ENCODE data around the gene ILDR2.

ILDR2 gene

GRCh38 chr1:166948856-166949350 is 26.4 kb downstream of the ILDR2 start:
- no peak for DNase-seq (ENCODE audit: low read depth)
- H3K4me3 ChIP-seq (ENCODE audit: low read depth, low read length): no peak overlapping the region
- no peak for TF ChIP-seq CTCF (IDR thresholded peaks at IDR 0.05; ENCODE audit: insufficient read depth, low read depth, low read length, missing control alignments)

- H3K4me3 ChIP-seq (ENCODE audit: low read depth, low read length): no peak overlapping the region
- DNase-seq (ENCODE audit: low read depth): peak; percentile 4
- no peak for TF ChIP-seq CTCF (IDR thresholded peaks at IDR 0.05; ENCODE audit: insufficient read depth, low read depth, low read length, missing control alignments)
Observed at GRCh38 chr1:166947398-166948043, 27.8 kb downstream of the ILDR2 start.

GRCh38 chr1:166944186-166944967 is 31.0 kb downstream of the ILDR2 start:
- peak; percentile 6 for DNase-seq (ENCODE audit: low read depth)
- no peak for TF ChIP-seq CTCF (IDR thresholded peaks at IDR 0.05; ENCODE audit: insufficient read depth, low read depth, low read length, missing control alignments)
- H3K4me3 ChIP-seq (ENCODE audit: low read depth, low read length): no peak overlapping the region

DNA sequence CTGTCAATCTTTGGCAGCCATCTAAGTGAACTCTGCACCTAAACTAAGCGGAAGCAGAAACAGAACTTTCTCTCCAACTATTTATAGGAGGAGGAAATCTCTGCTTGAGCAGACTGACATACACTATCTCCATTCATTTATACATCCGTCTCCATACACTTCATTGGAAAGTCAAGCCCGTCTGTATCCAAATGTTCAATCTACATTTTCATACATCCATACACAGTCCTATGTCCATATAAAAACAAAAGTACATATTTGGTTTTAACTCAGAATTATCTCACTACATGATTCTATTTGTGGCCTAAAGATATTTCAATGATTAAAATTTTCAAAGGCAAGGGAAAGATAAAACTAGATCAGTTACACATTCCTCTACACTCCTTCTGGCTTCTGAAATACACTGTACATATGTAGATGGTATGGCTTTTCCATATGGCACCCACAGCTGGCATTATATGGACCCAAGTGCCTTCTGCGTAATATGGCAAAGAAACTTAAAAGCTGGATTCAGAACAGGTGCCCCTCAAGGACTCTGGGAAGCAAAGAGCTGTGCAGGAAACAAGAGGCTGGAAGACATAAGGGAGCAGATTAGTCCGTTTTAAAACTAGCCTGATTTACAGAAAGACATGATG is 35.5 kb downstream of the ILDR2 start:
- no peak for TF ChIP-seq CTCF (IDR thresholded peaks at IDR 0.05; ENCODE audit: insufficient read depth, low read depth, low read length, missing control alignments)
- H3K4me3 ChIP-seq (ENCODE audit: low read depth, low read length): no peak overlapping the region
- no peak for DNase-seq (ENCODE audit: low read depth)

DNA sequence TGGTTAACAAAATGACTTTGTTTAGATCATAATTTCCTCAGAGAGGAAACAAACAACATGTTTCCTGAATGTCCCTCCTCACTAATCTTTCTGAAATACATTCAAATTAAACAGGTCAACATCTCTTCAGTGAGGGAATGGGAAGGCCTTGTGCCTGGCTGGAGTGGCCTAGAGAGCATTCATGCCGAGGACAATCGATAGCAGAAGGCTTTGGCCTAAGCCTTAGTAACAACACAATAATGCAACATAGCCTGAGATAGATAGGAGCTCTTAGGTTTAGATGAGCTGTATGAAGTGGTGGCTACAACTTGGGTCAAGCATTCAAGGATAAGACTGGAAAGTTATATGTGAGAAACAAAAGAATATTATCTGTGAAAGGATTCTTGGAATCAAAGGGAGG is 37.4 kb downstream of the ILDR2 start:
- TF ChIP-seq CTCF (IDR thresholded peaks at IDR 0.05; ENCODE audit: insufficient read depth, low read depth, low read length, missing control alignments): no peak
- no peak for DNase-seq (ENCODE audit: low read depth)
- H3K4me3 ChIP-seq (ENCODE audit: low read depth, low read length): no peak overlapping the region

GRCh38 chr1:166937329-166937728 is 38.0 kb downstream of the ILDR2 start:
- DNase-seq (ENCODE audit: low read depth): no peak
- TF ChIP-seq CTCF (IDR thresholded peaks at IDR 0.05; ENCODE audit: insufficient read depth, low read depth, low read length, missing control alignments): no peak
- no peak overlapping the region for H3K4me3 ChIP-seq (ENCODE audit: low read depth, low read length)

All from GM12865 (cell line).